MCF 10A (cell line): ENCODE measurements around the gene NOC4L. TPM values are rescaled to one million over a fixed set of nuclear protein-coding genes. Genes with fewer than 3 reads are reported as not detected.

Experiments
- BruUV-seq: library from RNA; stranded (reverse); fragments of 400-500 nt; replicated peaks from 2 replicates; lab custom pipeline; 2021; lab: Mats Ljungman, UMichigan
- CTCF ChIA-PET: fragments of 300-600 bp; sonication (Branson Sonifier 250); formaldehyde crosslinking; extraction: SDS; loops from one replicate; lab custom pipeline; 2021; ENCODE audit warnings: antibody characterized with exemption, inconsistent platforms; lab: Yijun Ruan, JAX
- POLR2A ChIA-PET: fragments of 300-600, 350-650 bp; sonication (Branson Sonifier 250); formaldehyde crosslinking; extraction: SDS; loops from one replicate; lab custom pipeline; 2020; ENCODE audit warnings: antibody characterized with exemption, inconsistent platforms; lab: Yijun Ruan, JAX
- DNase-seq: peaks from one replicate; pipeline ENCODE4 v3.0.0-alpha.2; 2018; ENCODE audit not compliant: unreplicated experiment
- H3K27ac Mint-ChIP-seq: one replicate; pipeline ENCODE4 v1.8.0; 2022; ENCODE audit warnings: mild to moderate bottlenecking, low read depth, mixed read lengths; ENCODE audit not compliant: unreplicated experiment
- H3K27me3 Mint-ChIP-seq: one replicate; pipeline ENCODE4 v1.8.0; 2022; ENCODE audit warnings: mixed read lengths; ENCODE audit not compliant: insufficient read depth, unreplicated experiment
- H3K36me3 Mint-ChIP-seq: one replicate; pipeline ENCODE4 v1.8.0; 2022; ENCODE audit warnings: mild to moderate bottlenecking, moderate library complexity, mixed read lengths; ENCODE audit not compliant: insufficient read depth, unreplicated experiment
- H3K4me1 Mint-ChIP-seq: one replicate; pipeline ENCODE4 v1.8.0; 2022; ENCODE audit warnings: mixed read lengths; ENCODE audit not compliant: insufficient read depth, unreplicated experiment
- H3K4me3 Mint-ChIP-seq: one replicate; pipeline ENCODE4 v1.8.0; 2022; ENCODE audit warnings: mild to moderate bottlenecking, moderate library complexity, mixed read lengths; ENCODE audit not compliant: unreplicated experiment
- H3K9me3 Mint-ChIP-seq: one replicate; pipeline ENCODE4 v1.8.0; 2022; ENCODE audit warnings: mixed read lengths; ENCODE audit not compliant: unreplicated experiment
- intact Hi-C: fragments of 100-400 bp; cut with micrococcal nuclease; formaldehyde crosslinking; loops from 2 replicates; pipeline ENCODE4 v1.14.1; 2022
- total RNA-seq: library from RNA; stranded (reverse); gene quantifications from 2 replicates; pipeline ENCODE4 v1.2.3, GENCODE V29; 2022
- TF ChIP-seq, protein P1 (sequence below): fragments of 200-600 bp; IDR thresholded peaks from one replicate; pipeline ENCODE4 v1.8.0; 2022; ENCODE audit warnings: antibody characterized with exemption, mild to moderate bottlenecking; ENCODE audit not compliant: unreplicated experiment

NOC4L gene
- total RNA-seq, 1 experiment from 2014 or later: 32.0 TPM

DNA sequence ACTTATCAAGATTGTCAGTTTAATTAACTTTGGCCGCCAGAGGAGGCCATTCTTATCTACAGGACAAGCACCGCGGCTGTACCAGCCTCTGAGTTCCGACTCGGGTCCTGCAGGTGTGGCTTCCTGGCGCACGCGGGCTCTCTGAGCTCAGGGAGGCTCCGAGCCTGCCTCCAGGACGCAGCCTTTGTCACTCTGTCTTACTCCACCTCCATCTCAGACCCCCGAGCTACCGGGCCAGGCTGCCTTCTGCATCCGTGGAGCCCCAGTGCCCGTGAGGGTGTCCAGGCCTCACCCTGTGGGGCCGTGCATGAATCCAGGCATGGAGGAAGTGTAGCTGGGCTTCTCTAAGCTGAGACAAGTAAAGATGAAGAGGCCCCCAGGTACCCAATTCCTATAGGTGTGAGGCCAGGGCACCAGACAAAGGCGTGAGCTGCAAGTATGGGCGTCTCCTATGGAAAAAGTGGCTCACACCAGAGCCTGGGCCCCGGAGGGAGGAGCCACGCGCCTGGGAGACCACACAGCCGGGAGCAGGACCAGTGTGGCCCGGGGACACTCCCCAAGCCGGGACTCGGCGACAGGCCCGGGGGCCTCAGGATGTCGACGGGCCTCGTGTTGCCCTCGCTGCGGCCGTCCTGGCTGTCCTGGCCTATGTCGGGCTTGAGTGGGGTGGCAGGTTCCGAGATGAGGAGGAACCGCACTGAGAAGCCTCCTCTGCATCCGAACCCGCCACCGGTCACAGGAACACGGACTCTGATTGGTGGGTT, 42.8 kb downstream of the NOC4L start:
- Mint-ChIP-seq H3K36me3 (no peaks in the 10 kb centered on the region), H3K4me1 (peaks cover 5% of the 10 kb centered on the region), H3K4me3 (no peak overlapping the region), H3K27me3 (peaks cover 45% of the 10 kb centered on the region), H3K9me3 (no peaks in the 10 kb centered on the region), H3K27ac (no peak overlapping the region)
- ChIA-PET CTCF (no interaction called here), POLR2A (no interaction called here)
- no peak for DNase-seq
- BruUV-seq: no TSS peak
- TF ChIP-seq, protein P1, sequence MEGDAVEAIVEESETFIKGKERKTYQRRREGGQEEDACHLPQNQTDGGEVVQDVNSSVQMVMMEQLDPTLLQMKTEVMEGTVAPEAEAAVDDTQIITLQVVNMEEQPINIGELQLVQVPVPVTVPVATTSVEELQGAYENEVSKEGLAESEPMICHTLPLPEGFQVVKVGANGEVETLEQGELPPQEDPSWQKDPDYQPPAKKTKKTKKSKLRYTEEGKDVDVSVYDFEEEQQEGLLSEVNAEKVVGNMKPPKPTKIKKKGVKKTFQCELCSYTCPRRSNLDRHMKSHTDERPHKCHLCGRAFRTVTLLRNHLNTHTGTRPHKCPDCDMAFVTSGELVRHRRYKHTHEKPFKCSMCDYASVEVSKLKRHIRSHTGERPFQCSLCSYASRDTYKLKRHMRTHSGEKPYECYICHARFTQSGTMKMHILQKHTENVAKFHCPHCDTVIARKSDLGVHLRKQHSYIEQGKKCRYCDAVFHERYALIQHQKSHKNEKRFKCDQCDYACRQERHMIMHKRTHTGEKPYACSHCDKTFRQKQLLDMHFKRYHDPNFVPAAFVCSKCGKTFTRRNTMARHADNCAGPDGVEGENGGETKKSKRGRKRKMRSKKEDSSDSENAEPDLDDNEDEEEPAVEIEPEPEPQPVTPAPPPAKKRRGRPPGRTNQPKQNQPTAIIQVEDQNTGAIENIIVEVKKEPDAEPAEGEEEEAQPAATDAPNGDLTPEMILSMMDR: no peak
- intact Hi-C loops: no loop called here

DNA sequence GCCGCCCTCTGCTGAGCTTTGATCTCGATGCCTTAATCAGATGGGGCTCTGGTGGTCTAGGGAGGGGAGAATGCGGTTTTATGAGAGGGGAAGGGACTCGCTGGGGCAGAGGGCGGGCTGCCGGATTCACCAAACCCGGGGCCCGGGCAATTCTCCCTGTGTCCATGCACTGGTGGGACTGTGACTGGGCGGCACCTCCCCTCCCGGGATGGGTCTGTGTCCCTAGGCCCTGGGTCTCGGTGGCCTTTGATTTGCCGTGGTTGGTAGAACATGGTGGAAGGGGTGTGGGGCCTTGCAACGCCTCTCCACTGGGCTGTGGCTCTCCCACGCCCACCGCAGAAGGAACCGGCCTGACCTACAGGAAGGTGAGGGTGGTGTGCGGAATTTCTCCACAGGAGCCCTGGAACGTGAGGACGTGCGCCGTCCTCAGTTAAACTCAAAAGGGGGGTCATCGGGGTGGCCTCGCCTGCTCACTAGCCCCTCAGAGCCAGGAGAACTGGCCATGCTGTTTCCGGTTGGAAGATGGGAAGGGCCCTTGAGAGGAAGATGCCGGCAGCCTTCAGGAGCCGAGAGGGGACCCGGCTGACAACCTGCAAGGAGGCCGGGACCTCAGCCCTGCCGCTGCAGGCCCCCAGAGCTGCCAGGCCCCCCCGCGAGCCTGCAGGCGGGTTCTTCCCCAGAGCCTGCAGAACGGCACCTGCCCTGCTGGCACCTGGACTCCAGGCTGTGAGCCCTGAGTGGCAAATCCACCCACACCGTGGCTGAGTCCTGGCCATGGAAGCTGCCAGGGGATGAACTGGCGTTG, 43.6 kb downstream of the NOC4L start:
- no peaks in the 10 kb centered on the region for H3K9me3 Mint-ChIP-seq
- H3K27me3 Mint-ChIP-seq: peaks cover 37% of the 10 kb centered on the region
- CTCF ChIA-PET: no interaction called here

DNA sequence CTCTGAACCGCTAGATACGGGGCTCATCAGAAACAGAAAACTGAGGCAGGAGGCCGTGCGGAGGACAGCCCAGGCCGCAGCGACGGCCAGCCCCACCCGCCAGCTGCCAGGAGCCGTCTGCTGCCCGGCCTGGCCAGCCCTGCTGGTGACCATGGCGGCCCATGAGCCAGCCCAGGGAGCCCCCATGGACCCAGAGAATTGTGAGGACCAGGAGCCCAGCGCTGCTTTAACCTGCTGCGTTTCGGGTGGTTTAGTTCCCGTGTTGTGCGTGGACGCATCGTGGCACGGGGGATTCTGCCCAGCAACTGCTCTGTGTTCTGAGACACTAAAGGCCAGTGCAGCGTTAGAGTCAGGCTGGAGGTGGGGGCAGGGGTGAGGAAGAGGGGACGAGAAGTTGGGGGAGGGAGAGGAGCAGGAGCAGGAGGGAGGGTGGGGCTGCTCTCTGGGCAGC, 44.2 kb downstream of the NOC4L start:
- H3K27me3 Mint-ChIP-seq: peaks cover 31% of the 10 kb centered on the region
- H3K9me3 Mint-ChIP-seq: peaks cover 3% of the 10 kb centered on the region
- TF ChIP-seq, protein P1: no peak
- peak overlapping the region; percentile 82 for H3K4me3 Mint-ChIP-seq
- ChIA-PET POLR2A (no interaction called here), CTCF (interaction anchor here (0.5 kb wide), 1 partner anchor 317 kb away, joined by 3 read pairs; no protein-coding TSS in a partner anchor)
- H3K4me1 Mint-ChIP-seq: peaks cover 5% of the 10 kb centered on the region
- H3K27ac Mint-ChIP-seq: no peak overlapping the region
- intact Hi-C loops: no loop called here
- BruUV-seq: no TSS peak
- no peak for DNase-seq
- H3K36me3 Mint-ChIP-seq: no peaks in the 10 kb centered on the region

More for the DNA sequence above, 43.6 kb downstream of the NOC4L start:
- POLR2A ChIA-PET: no interaction called here
- peak overlapping the region; percentile 82 for H3K4me3 Mint-ChIP-seq
- BruUV-seq: no TSS peak
- intact Hi-C loops: no loop called here
- H3K27ac Mint-ChIP-seq: no peak overlapping the region
- no peaks in the 10 kb centered on the region for H3K36me3 Mint-ChIP-seq
- TF ChIP-seq, protein P1: no peak
- no peak for DNase-seq
- peaks cover 5% of the 10 kb centered on the region for H3K4me1 Mint-ChIP-seq

DNA sequence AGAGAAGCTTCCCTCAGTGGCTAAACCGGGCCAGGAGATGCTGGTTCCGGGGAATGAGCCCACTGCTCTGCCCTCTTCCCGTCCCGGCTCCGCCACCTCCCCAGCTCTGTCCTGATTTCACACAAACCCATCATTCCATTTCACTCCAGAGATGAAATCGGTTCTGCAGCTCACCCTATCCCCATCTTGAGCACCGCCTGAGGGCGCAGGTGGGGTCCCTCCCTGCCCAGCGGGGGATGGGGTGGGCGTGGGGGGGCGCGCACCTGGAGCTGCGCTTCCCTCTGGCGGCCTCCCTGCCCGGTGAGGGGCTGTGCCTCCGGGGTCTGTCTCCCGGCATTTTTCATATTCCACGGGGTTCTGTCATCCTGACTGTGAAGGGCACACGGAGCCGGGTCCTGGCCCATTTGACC, 44.7 kb downstream of the NOC4L start:
- Mint-ChIP-seq H3K27me3 (peaks cover 27% of the 10 kb centered on the region), H3K27ac (no peak overlapping the region), H3K36me3 (no peaks in the 10 kb centered on the region), H3K9me3 (peaks cover 8% of the 10 kb centered on the region), H3K4me3 (peak overlapping the region; percentile 82), H3K4me1 (peaks cover 5% of the 10 kb centered on the region)
- DNase-seq: no peak
- BruUV-seq: no TSS peak
- ChIA-PET CTCF (interaction anchor here (0.5 kb wide), 1 partner anchor 318 kb away, joined by 3 read pairs; no protein-coding TSS in a partner anchor), POLR2A (interaction anchor here (0.6 to 1.4 kb wide), 3 partner anchors 10 to 443 kb away, joined by 3 to 7 read pairs (median 3); no protein-coding TSS in a partner anchor)
- intact Hi-C loops: no loop called here
- TF ChIP-seq, protein P1: no peak
